ENCODE results near the gene TRIM5. TPM values are rescaled to one million over a fixed set of nuclear protein-coding genes. Genes with fewer than 3 reads are reported as not detected.
"Not testable (repeated sequence)": the region's sequence is repeated elsewhere in the genome, so short reads cannot be mapped to it uniquely, and the experiment has no call there.

The TRIM5 gene
- total and polyA plus RNA-seq, 12 donors, result 8.2 to 36.4 (median 30.7) TPM

DNA sequence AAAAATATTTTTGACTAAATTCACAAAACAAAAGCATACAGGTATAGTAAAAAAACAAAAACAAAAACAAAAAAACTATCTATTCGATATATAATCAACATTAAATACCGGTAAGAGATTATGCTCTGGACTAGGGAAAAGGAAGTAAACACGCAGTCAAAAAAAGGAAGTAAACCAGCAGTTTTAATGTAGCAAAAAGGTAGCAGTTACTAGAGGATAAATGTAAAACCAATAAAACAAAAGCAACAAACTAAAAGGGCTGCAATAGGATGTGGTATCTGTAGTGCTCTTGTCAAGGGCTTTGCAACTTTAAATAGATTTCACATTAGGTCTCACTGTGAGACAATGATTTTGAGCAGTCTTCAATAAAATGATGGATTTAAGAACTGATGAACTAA, 7.1 kb upstream of the TRIM5 start:
- Histone ChIP-seq H3K4me1 (replicated peaks in 1 of 2) (peaks cover 0 to 13% of the 10 kb centered on the region in 2 donors), H3K27ac (no peak overlapping the region), H3K27me3 (no peaks in the 10 kb centered on the region), H3K9me3 (replicated peaks in 1 of 3) (no peaks in the 10 kb centered on the region), H3K4me3 (peak overlapping the region in 1 of 4 donors; percentile 46), H3K36me3 (replicated peaks in 1 of 2) (peaks cover 0 to 4% of the 10 kb centered on the region in 2 donors)
- no peak for DNase-seq
- intact Hi-C loops (cut with DNase I), result no loop called here
- 65 to 77% (median 72%) methylated on average over 3 of the region's 3 CpGs for WGBS, 4 donors
- TF ChIP-seq, protein P1, sequence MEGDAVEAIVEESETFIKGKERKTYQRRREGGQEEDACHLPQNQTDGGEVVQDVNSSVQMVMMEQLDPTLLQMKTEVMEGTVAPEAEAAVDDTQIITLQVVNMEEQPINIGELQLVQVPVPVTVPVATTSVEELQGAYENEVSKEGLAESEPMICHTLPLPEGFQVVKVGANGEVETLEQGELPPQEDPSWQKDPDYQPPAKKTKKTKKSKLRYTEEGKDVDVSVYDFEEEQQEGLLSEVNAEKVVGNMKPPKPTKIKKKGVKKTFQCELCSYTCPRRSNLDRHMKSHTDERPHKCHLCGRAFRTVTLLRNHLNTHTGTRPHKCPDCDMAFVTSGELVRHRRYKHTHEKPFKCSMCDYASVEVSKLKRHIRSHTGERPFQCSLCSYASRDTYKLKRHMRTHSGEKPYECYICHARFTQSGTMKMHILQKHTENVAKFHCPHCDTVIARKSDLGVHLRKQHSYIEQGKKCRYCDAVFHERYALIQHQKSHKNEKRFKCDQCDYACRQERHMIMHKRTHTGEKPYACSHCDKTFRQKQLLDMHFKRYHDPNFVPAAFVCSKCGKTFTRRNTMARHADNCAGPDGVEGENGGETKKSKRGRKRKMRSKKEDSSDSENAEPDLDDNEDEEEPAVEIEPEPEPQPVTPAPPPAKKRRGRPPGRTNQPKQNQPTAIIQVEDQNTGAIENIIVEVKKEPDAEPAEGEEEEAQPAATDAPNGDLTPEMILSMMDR (IDR thresholded peaks at IDR 0.05), result no peak
- TF ChIP-seq POLR2A (IDR thresholded peaks at IDR 0.05), result no peak

DNA sequence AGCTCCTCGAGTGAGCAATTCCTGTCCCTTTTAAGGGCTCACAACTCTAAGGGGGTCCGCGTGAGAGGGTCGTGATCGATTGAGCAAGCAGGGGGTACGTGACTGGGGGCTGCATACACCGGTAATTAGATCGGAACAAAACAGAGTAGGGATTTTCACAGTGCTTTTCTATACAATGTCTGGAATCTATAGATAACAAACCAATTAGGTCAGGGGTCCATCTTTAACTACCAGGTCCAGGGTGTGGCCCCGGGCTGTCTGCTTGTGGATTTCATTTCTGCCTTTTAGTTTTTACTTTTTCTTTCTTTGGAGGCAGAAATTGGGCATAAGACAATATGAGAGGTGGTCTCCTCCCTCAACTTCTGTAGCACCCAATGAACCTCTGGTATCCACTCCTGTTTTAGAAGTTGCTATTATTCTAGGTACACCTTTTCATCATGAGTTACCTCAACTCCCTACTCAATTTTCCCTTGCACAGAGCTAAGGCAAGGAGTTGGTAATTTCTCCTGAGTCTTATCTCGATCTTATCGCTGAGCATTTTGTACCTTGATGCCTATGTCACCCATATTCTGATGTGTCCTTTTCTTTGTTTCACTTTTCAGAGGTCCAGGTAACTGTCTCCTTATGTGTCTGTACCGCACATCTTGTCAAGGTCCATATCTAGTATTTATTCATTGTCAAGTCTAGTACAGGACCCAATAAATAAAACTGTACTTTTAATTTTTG, 6.5 kb upstream of the TRIM5 start:
- H3K27me3 ChIP-seq; H3K9me3 ChIP-seq (replicated peaks in 1 of 3); DNase-seq; H3K36me3 ChIP-seq (replicated peaks in 1 of 2); intact Hi-C loops (cut with DNase I): not testable (repeated sequence)
- Histone ChIP-seq H3K4me1 (replicated peaks in 1 of 2) (peaks cover 0 to 13% of the 10 kb centered on the region in 2 donors), H3K4me3 (peak overlapping the region in 1 of 4 donors; percentile 46), H3K27ac (peak overlapping the region in 3 of 5 donors; percentile 67 to 84 (median 81))
- WGBS, 4 donors, result 59 to 72% (median 64%) methylated on average over 12 of the region's 12 CpGs

DNA sequence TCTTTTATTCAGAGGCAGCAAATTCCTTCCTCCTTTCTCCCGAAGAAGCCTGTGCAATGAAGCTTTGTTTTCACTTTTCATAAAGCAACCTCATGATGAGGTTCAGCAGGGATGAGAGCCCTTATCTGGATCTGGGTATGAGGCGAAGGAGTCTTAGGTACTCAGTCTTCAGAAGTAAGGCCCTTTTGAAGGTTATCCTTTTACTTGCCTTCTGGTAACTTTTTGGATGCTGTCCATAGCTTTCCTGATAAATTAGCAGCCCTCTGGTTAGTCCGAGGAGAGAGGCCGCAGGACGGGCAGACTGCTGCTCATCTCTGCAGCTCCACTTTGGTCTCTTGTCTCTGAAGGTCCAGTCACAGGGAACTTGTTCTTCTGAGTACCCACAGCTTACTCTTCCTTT, 5.9 kb upstream of the TRIM5 start:
- no peaks in the 10 kb centered on the region for H3K27me3 ChIP-seq
- H3K36me3 ChIP-seq (replicated peaks in 1 of 2), result no peaks in the 10 kb centered on the region
- intact Hi-C loops (cut with DNase I), result no loop called here
- WGBS, 4 donors, result 33 to 42% (median 38%) methylated on average over 5 of the region's 5 CpGs
- peak overlapping the region in 2 of 4 donors; percentile 8 to 46 for H3K4me3 ChIP-seq
- H3K9me3 ChIP-seq (replicated peaks in 1 of 3), result no peaks in the 10 kb centered on the region
- no peak for DNase-seq
- peaks cover 0 to 13% of the 10 kb centered on the region in 2 donors for H3K4me1 ChIP-seq (replicated peaks in 1 of 2)
- H3K27ac ChIP-seq, result peak overlapping the region in 4 of 5 donors; percentile 32 to 84 (median 74)
- TF ChIP-seq POLR2A (IDR thresholded peaks at IDR 0.05), result no peak
- TF ChIP-seq, protein P1 (IDR thresholded peaks at IDR 0.05), result no peak

DNA sequence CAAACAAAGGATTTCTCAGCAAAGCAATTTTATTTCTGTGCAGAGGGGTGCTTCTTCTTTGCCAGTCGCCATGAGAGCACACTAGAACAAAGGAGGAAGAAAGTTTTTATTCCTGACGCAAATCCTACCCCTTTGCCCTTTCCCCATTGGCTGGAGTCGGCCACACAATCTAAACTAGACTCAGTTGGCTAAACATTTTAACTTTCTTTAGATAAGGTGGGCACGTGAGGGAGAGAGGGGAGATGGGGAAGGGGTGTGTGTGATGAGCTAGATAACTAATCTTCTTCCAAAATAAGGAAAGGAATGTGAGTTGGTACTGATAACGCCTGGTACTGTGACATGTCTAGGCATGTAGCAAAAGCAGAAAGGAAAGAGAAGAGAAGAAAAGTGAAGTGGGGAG, 5.3 kb upstream of the TRIM5 start:
- Histone ChIP-seq H3K9me3 (replicated peaks in 1 of 3) (no peaks in the 10 kb centered on the region), H3K4me3 (peak overlapping the region in 2 of 4 donors; percentile 22 to 46), H3K27me3 (no peaks in the 10 kb centered on the region), H3K27ac (peak overlapping the region; percentile 51 to 86 (median 81)), H3K36me3 (replicated peaks in 1 of 2) (no peaks in the 10 kb centered on the region), H3K4me1 (replicated peaks in 1 of 2) (peaks cover 0 to 15% of the 10 kb centered on the region in 2 donors)
- 38 to 48% (median 43%) methylated on average over 5 of the region's 5 CpGs for WGBS, 4 donors
- TF ChIP-seq, protein P1 (IDR thresholded peaks at IDR 0.05), result no peak
- no peak for TF ChIP-seq POLR2A (IDR thresholded peaks at IDR 0.05)
- DNase-seq, result no peak
- intact Hi-C loops (cut with DNase I), result no loop called here

Measured in adrenal gland (tissue), 12 donors.